Hepatocyte (in vitro differentiated cells): ENCODE results near the gene ARIH2. TPM values are rescaled to one million over a fixed set of nuclear protein-coding genes. Genes with fewer than 3 reads are reported as not detected.

Source experiments
- DNase-seq: peaks from one replicate; pipeline ENCODE4 v3.0.0-alpha.2; 2016; ENCODE audit warnings: low spot score
- H2AFZ ChIP-seq: fragments of 200-600 bp; sonication (generic); 2 replicates; pipeline ENCODE4 v1.6.0; 2016; ENCODE audit warnings: antibody characterized with exemption, mild to moderate bottlenecking
- H3K27ac ChIP-seq: fragments of 200-600 bp; sonication (generic); 2 replicates; pipeline ENCODE4 v1.5.1; 2016; ENCODE audit warnings: mild to moderate bottlenecking
- H3K27me3 ChIP-seq: fragments of 200-600 bp; sonication (generic); 2 replicates; pipeline ENCODE4 v1.6.1; 2016
- H3K36me3 ChIP-seq: fragments of 200-600 bp; sonication (generic); replicated peaks from 2 replicates; pipeline ENCODE4 v1.5.1; 2016; ENCODE audit warnings: low read depth; ENCODE audit not compliant: insufficient read depth
- H3K4me1 ChIP-seq: fragments of 200-600 bp; sonication (generic); 2 replicates; pipeline ENCODE4 v1.5.1; 2016; ENCODE audit warnings: mild to moderate bottlenecking, moderate library complexity; ENCODE audit not compliant: insufficient read depth
- H3K4me2 ChIP-seq: fragments of 200-600 bp; sonication (generic); 2 replicates; pipeline ENCODE4 v1.6.0; 2016
- H3K4me3 ChIP-seq: fragments of 200-600 bp; sonication (generic); 2 replicates; pipeline ENCODE4 v1.5.1; 2016; ENCODE audit warnings: mild to moderate bottlenecking
- H3K79me2 ChIP-seq: fragments of 200-600 bp; sonication (generic); 2 replicates; pipeline ENCODE4 v1.6.0; 2017; ENCODE audit warnings: mild to moderate bottlenecking
- H3K9me2 ChIP-seq: fragments of 200-600 bp; sonication (generic); replicated peaks from 2 replicates; pipeline ENCODE4 v1.6.0; 2017; ENCODE audit warnings: mild to moderate bottlenecking; ENCODE audit not compliant: insufficient read depth
- H3K9me3 ChIP-seq: fragments of 200-600 bp; sonication (generic); 2 replicates; pipeline ENCODE4 v1.5.1; 2016; ENCODE audit warnings: low read depth, mild to moderate bottlenecking
- H4K20me1 ChIP-seq: fragments of 200-600 bp; sonication (generic); 2 replicates; pipeline ENCODE4 v1.6.0; 2016; ENCODE audit warnings: mild to moderate bottlenecking; ENCODE audit not compliant: insufficient read depth, poor library complexity, severe bottlenecking
- CTCF ChIP-seq: fragments of 200-600 bp; sonication (generic); IDR thresholded peaks from 2 replicates; pipeline ENCODE4 v1.5.1; 2016; ENCODE audit warnings: antibody characterized with exemption, mild to moderate bottlenecking; ENCODE audit not compliant: poor library complexity
- EZH2 ChIP-seq: fragments of 200-600 bp; sonication (generic); IDR thresholded peaks from 2 replicates; pipeline ENCODE4 v1.6.1; 2016; ENCODE audit warnings: antibody characterized with exemption, mild to moderate bottlenecking, borderline replicate concordance
- EZH2phosphoT487 ChIP-seq: fragments of 200-600 bp; sonication (generic); IDR thresholded peaks from one replicate; pipeline ENCODE4 v1.6.1; 2018; ENCODE audit warnings: antibody characterized with exemption, mild to moderate bottlenecking, low read depth, moderate library complexity; ENCODE audit not compliant: unreplicated experiment, severe bottlenecking
- WGBS: methylation state at CpG from one replicate; pipeline ENCODE4 v1.1.6; 2016; ENCODE audit warnings: low lambda C conversion rate; ENCODE audit errors: missing lambda C conversion rate; 5-methylcytosine and 5-hydroxymethylcytosine counted together
- polyA plus RNA-seq: library from polyadenylated mRNA; unstranded; fragments of >200 nt; fragmentation: Nextera tagmentation; extraction: Ambion mirVana; gene quantifications from 2 replicates; pipeline ENCODE4 v1.2.1, GENCODE V29; 2016
- total RNA-seq: library from RNA; depleted of rRNA; stranded (reverse); fragments of >200 nt; gene quantifications from 2 replicates; pipeline ENCODE4 v1.2.3, GENCODE V29; 2014

ARIH2 gene
- total and polyA plus RNA-seq, 2 experiments from 2014 or later: 41.7 to 60.9 TPM

GRCh38 chr3:49020330-49021212, 101.9 kb downstream of the ARIH2 start:
- H3K4me3 ChIP-seq: peak overlapping the region; percentile 67
- 1% methylated on average over 45 of the region's 51 CpGs for WGBS
- peak overlapping the region; percentile 96 for H3K4me2 ChIP-seq
- peaks cover 54% of the 10 kb centered on the region for H3K79me2 ChIP-seq
- DNase-seq: peak; percentile 72
- TF ChIP-seq EZH2: no peak
- TF ChIP-seq CTCF: no peak
- TF ChIP-seq EZH2phosphoT487: no peak
- peaks cover 37% of the 10 kb centered on the region for H3K4me1 ChIP-seq
- H3K9me3 ChIP-seq: no peaks in the 10 kb centered on the region
- peak overlapping the region; percentile 96 for H3K27ac ChIP-seq
- H3K27me3 ChIP-seq: no peaks in the 10 kb centered on the region
- H4K20me1 ChIP-seq: peaks cover 12% of the 10 kb centered on the region
- peak overlapping the region; percentile 20 for H2AFZ ChIP-seq
- no peaks in the 10 kb centered on the region for H3K36me3 ChIP-seq
- no peaks in the 10 kb centered on the region for H3K9me2 ChIP-seq

DNA sequence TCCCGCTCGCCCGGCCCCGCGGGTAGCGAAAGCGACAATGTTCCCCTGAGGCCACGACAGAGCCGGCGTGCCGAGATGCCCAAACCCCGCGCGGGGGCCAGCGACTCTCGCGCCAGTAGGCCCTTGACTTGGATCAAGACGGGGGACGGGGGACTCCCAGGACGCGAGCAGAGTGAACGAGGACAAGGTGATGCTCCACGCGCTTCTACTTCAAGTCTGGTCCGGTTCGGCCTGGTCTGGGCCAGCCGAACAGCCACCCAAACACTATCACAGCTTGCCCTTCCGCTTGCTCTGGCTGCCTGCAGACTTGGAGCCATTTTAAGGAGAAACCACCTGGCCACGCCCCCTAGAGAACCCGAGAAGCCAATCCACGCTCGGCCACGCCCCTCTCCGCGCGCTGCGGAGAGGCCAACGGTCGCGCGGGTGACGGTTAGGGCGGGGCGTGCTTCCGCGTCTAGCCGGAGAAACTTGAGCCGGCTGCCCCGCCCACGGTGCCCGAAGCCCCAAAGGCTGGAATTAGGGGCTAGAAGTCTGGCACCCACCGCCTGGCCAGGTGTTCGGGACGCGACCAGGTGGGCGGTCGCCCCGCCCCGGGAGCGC, 102.7 kb downstream of the ARIH2 start:
- peaks cover 8% of the 10 kb centered on the region for H4K20me1 ChIP-seq
- H3K4me3 ChIP-seq: peak overlapping the region; percentile 74
- peak overlapping the region; percentile 100 for H3K27ac ChIP-seq
- H3K9me3 ChIP-seq: no peaks in the 10 kb centered on the region
- peak overlapping the region; percentile 96 for H3K4me2 ChIP-seq
- peak; percentile 100 for DNase-seq
- H2AFZ ChIP-seq: peak overlapping the region; percentile 91
- H3K9me2 ChIP-seq: no peaks in the 10 kb centered on the region
- no peaks in the 10 kb centered on the region for H3K27me3 ChIP-seq
- under 1% methylated on average over 60 of the region's 60 CpGs for WGBS
- H3K36me3 ChIP-seq: no peaks in the 10 kb centered on the region
- TF ChIP-seq EZH2phosphoT487 (no peak), EZH2 (no peak)
- H3K4me1 ChIP-seq: peaks cover 37% of the 10 kb centered on the region
- peaks cover 56% of the 10 kb centered on the region for H3K79me2 ChIP-seq

DNA sequence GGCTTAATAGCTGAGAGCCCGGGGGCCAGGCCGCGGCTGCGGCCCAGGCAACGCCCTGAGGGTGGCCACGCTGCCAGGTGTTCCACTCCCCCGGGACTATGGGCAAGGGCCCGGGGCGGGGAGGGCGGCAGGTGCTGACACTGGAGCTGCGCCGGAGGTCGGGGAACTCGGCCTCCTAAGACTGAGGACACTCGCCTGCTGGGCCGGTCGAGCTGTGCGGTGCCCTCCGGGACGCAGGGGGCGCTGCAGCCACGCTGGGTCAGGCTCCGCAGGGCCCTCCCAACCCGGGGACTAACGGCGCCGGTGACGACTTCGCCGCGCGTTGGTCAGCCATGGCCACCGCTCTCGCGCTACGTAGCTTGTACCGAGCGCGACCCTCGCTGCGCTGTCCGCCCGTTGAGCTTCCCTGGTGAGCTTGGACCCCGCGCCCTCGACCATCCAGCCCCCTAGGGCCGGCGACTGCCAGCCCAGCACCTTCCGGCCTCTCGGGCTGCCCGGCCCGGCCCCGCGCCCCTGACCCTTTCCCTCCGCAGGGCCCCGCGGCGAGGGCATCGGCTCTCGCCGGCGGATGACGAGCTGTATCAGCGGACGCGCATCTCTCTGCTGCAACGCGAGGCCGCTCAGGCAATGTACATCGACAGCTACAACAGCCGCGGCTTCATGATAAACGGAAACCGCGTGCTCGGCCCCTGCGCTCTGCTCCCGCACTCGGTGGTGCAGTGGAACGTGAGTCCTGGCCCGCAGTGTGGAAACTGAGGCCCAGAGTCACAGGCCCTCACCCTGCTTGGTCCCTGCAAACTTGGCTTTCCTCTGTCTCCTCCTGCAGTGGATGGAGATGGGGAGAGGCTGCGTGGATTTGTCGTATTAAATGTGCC, 103.4 kb downstream of the ARIH2 start, which contains the start of gene NDUFAF3:
NDUFAF3 (plus strand) TSS at position 309 of the 875 bp plus-strand sequence; CDS start at position 333, 24 bp downstream.
- peak within 1 kb of the TSS; percentile 100 for H3K27ac ChIP-seq
- H2AFZ ChIP-seq: peak within 1 kb of the TSS; percentile 91
- H3K79me2 ChIP-seq: peaks cover 58% of the 10 kb centered on the region
- peaks cover 35% of the 10 kb centered on the region for H3K4me1 ChIP-seq
- H3K9me2 ChIP-seq: no peaks in the 10 kb centered on the region
- no peaks in the 10 kb centered on the region for H3K36me3 ChIP-seq
- peaks cover 6% of the 10 kb centered on the region for H4K20me1 ChIP-seq
- peak; percentile 96 for DNase-seq
- no peaks in the 10 kb centered on the region for H3K9me3 ChIP-seq
- TF ChIP-seq EZH2: no peak
- peak; percentile 96 for TF ChIP-seq CTCF
- no peak for TF ChIP-seq EZH2phosphoT487
- no peaks in the 10 kb centered on the region for H3K27me3 ChIP-seq
- peak within 1 kb of the TSS; percentile 89 for H3K4me3 ChIP-seq
- peak within 1 kb of the TSS; percentile 96 for H3K4me2 ChIP-seq
- 1% methylated on average over 69 of the region's 83 CpGs for WGBS
